Liver (tissue), 9 donors: Measurements from ENCODE around the gene THOC2. TPM values are rescaled to one million over a fixed set of nuclear protein-coding genes. Genes with fewer than 3 reads are reported as not detected.
"Not testable (repeated sequence)": the region's sequence is repeated elsewhere in the genome, so short reads cannot be mapped to it uniquely, and the experiment has no call there.

ENCODE experiments used
- DNase-seq: peaks from one replicate; pipeline ENCODE4 v3.0.0-alpha.2; 2017; ENCODE audit warnings: low spot score
- H3K27ac ChIP-seq, 2 donors: one replicate each; pipeline ENCODE4 v1.7.0; 2013; ENCODE audit warnings: inconsistent platforms in 2 of 2, low read length in 2 of 2, control low read depth in 1 of 2, low read depth in 1 of 2, mild to moderate bottlenecking in 1 of 2
- H3K27me3 ChIP-seq, 4 donors: one replicate each; pipeline versions ENCODE4 v1.6.1 to v1.7.0; 2013; ENCODE audit warnings: low read length in 3 of 4, inconsistent platforms in 1 of 4, mild to moderate bottlenecking in 1 of 4, moderate library complexity in 1 of 4; ENCODE audit not compliant: control insufficient read depth in 4 of 4, insufficient read depth in 4 of 4
- H3K36me3 ChIP-seq, 4 donors: one replicate each; pipeline versions ENCODE4 v1.6.1 to v1.7.0; 2013; ENCODE audit warnings: low read length in 3 of 4, mild to moderate bottlenecking in 3 of 4, low read depth in 1 of 4, moderate library complexity in 1 of 4; ENCODE audit not compliant: control insufficient read depth in 4 of 4, insufficient read depth in 3 of 4
- H3K4me1 ChIP-seq, 4 donors: one replicate each; pipeline versions ENCODE4 v1.6.1 to v1.7.0; 2013; ENCODE audit warnings: low read length in 3 of 4, mild to moderate bottlenecking in 3 of 4, moderate library complexity in 1 of 4; ENCODE audit not compliant: control insufficient read depth in 4 of 4, insufficient read depth in 4 of 4
- H3K4me3 ChIP-seq, 3 donors: one replicate each; pipeline versions ENCODE4 v1.6.1 to v1.7.0; 2013; ENCODE audit warnings: low read length in 3 of 3, control low read depth in 1 of 3, low read depth in 1 of 3, mild to moderate bottlenecking in 1 of 3
- H3K9ac ChIP-seq, 2 donors: one replicate each; pipeline ENCODE4 v1.7.0; 2013; ENCODE audit warnings: low read length in 2 of 2, mild to moderate bottlenecking in 2 of 2, moderate library complexity in 2 of 2, control low read depth in 1 of 2, low read depth in 1 of 2
- H3K9me3 ChIP-seq, 4 donors: one replicate each; pipeline versions ENCODE4 v1.6.1 to v1.7.0; 2013; ENCODE audit warnings: low read length in 3 of 4; ENCODE audit not compliant: control insufficient read depth in 4 of 4
- ATF3 ChIP-seq: IDR thresholded peaks from 2 replicates; pipeline ENCODE4 v1.6.1; 2016; ENCODE audit warnings: antibody characterized with exemption
- CTCF ChIP-seq: fragments of 150-350 bp; IDR thresholded peaks from 2 replicates; pipeline ENCODE4 v1.5.1; 2017; ENCODE audit warnings: improper control_type of control experiment, low read depth, low read length; ENCODE audit not compliant: missing input control
- FOXA1 ChIP-seq: IDR thresholded peaks from 2 replicates; pipeline ENCODE4 v1.6.1; 2016; ENCODE audit warnings: antibody characterized with exemption
- FOXA2 ChIP-seq: IDR thresholded peaks from 2 replicates; pipeline ENCODE4 v1.6.1; 2016; ENCODE audit warnings: antibody characterized with exemption
- GABPA ChIP-seq, 2 donors: IDR thresholded peaks in 1 of 2; conservative IDR thresholded peaks in 1 of 2; 2 replicates each; pipeline ENCODE4 v1.6.1; 2016; ENCODE audit warnings: antibody characterized with exemption in 2 of 2, mild to moderate bottlenecking in 1 of 2, moderate library complexity in 1 of 2
- HNF4A ChIP-seq, 2 donors: conservative IDR thresholded peaks; 2 replicates each; pipeline ENCODE4 v1.6.1; 2016; ENCODE audit warnings: antibody characterized with exemption in 2 of 2, mild to moderate bottlenecking in 2 of 2
- HNF4G ChIP-seq: IDR thresholded peaks from 2 replicates; pipeline ENCODE4 v1.6.1; 2016; ENCODE audit warnings: antibody characterized with exemption
- NR2F2 ChIP-seq: IDR thresholded peaks from 2 replicates; pipeline ENCODE4 v1.6.1; 2016; ENCODE audit warnings: antibody characterized with exemption
- REST ChIP-seq: IDR thresholded peaks from 2 replicates; pipeline ENCODE4 v1.6.1; 2016; ENCODE audit warnings: antibody characterized with exemption, mild to moderate bottlenecking
- RXRA ChIP-seq, 2 donors: IDR thresholded peaks; 2 replicates each; pipeline ENCODE4 v1.6.1; 2017 to 2018; ENCODE audit warnings: antibody characterized with exemption in 2 of 2, mild to moderate bottlenecking in 1 of 2
- SP1 ChIP-seq: IDR thresholded peaks from 2 replicates; pipeline ENCODE4 v1.6.1; 2018; ENCODE audit warnings: antibody characterized with exemption, mild to moderate bottlenecking
- YY1 ChIP-seq: IDR thresholded peaks from 2 replicates; pipeline ENCODE4 v1.6.1; 2016; ENCODE audit warnings: antibody characterized with exemption, mild to moderate bottlenecking
- ZBTB33 ChIP-seq: IDR thresholded peaks from 2 replicates; pipeline ENCODE4 v1.6.1; 2016; ENCODE audit warnings: antibody characterized with exemption
- WGBS: extraction: QIAGEN DNeasy Blood & Tissue Kit; methylation state at CpG from one replicate; pipeline ENCODE4 v1.1.7; 2013; 5-methylcytosine and 5-hydroxymethylcytosine counted together
- polyA plus RNA-seq, 2 donors: library from polyadenylated mRNA; stranded (reverse) in 1 of 2; unstranded in 1 of 2; fragments of 200-250 nt in 1 of 2; fragments of >200 nt in 1 of 2; fragmentation: Nextera tagmentation in 1 of 2; extraction: Ambion mirVana in 1 of 2; gene quantifications; one replicate each; pipeline versions ENCODE4 v1.2.1 to v1.2.3, GENCODE V29; 2013 to 2015
- total RNA-seq, 2 donors: library from RNA; depleted of rRNA; stranded (reverse); fragments of >200 nt; gene quantifications; one replicate each; pipeline ENCODE4 v1.2.3, GENCODE V29; 2014
- donor health status: healthy.
- donor health status: healthy.
- donor health status: healthy.
- donor health status: healthy.
- donor health status: healthy.

THOC2 gene
- total and polyA plus RNA-seq, 4 donors: 10.6 to 55.9 (median 40.7) TPM

- TF ChIP-seq FOXA2 (no peak), GABPA (IDR thresholded peaks at IDR 0.05 in 1 of 2, conservative IDR thresholded peaks at IDR 0.05 in 1 of 2) (no peak), NR2F2 (no peak), ZBTB33 (no peak), ATF3 (no peak), FOXA1 (no peak), HNF4G (no peak), HNF4A (conservative IDR thresholded peaks at IDR 0.05) (no peak), CTCF (no peak), RXRA (IDR thresholded peaks at IDR 0.05) (no peak)
- Histone ChIP-seq H3K4me1 (no peaks in the 10 kb centered on the region), H3K36me3 (peaks cover 0 to 5% (median 2%) of the 10 kb centered on the region in 4 donors), H3K27ac (no peak overlapping the region), H3K27me3 (no peaks in the 10 kb centered on the region), H3K9me3 (no peaks in the 10 kb centered on the region), H3K9ac (no peak overlapping the region), H3K4me3 (no peak overlapping the region)
- no peak for DNase-seq
Observed at GRCh38 chrX:123682186-123682585, 50.7 kb downstream of the THOC2 start.

GRCh38 chrX:123679733-123680460, 53.0 kb downstream of the THOC2 start:
- H3K9me3 ChIP-seq, DNase-seq, H3K27ac ChIP-seq, H3K4me3 ChIP-seq, H3K9ac ChIP-seq, H3K4me1 ChIP-seq, H3K27me3 ChIP-seq, H3K36me3 ChIP-seq: not testable (repeated sequence)
- WGBS: 97% methylated on average over 15 of the region's 15 CpGs

GRCh38 chrX:123675154-123675553, 57.7 kb downstream of the THOC2 start:
- no peak for DNase-seq

More at GRCh38 chrX:123675154-123675553, 57.7 kb downstream of the THOC2 start:
- no peak overlapping the region for H3K27ac ChIP-seq
- H3K36me3 ChIP-seq: peaks cover 0 to 5% (median under 1%) of the 10 kb centered on the region in 4 donors
- no peak overlapping the region for H3K9ac ChIP-seq
- H3K27me3 ChIP-seq: no peaks in the 10 kb centered on the region
- no peaks in the 10 kb centered on the region for H3K9me3 ChIP-seq
- WGBS: 82% methylated on average over 2 of the region's 2 CpGs
- TF ChIP-seq REST (no peak), HNF4A (conservative IDR thresholded peaks at IDR 0.05) (no peak), RXRA (IDR thresholded peaks at IDR 0.05) (no peak), YY1 (no peak), CTCF (no peak), HNF4G (no peak), GABPA (IDR thresholded peaks at IDR 0.05 in 1 of 2, conservative IDR thresholded peaks at IDR 0.05 in 1 of 2) (no peak), SP1 (no peak), ATF3 (no peak), ZBTB33 (no peak), FOXA2 (no peak)
- no peaks in the 10 kb centered on the region for H3K4me1 ChIP-seq
- H3K4me3 ChIP-seq: no peak overlapping the region
